Neural cell (in vitro differentiated cells): ENCODE results near the gene GAPDH. TPM values are rescaled to one million over a fixed set of nuclear protein-coding genes. Genes with fewer than 3 reads are reported as not detected.

Source experiments
- H2AFZ ChIP-seq: fragments of 200-600, 300-800 bp; sonication (generic), shearing (Covaris generic); 2 replicates; pipeline ENCODE4 v1.6.0; 2014; ENCODE audit warnings: low read depth, mild to moderate bottlenecking, antibody characterized with exemption, low read length, moderate library complexity
- H3F3A ChIP-seq: fragments of 200-600 bp; shearing (Covaris generic); 2 replicates; pipeline ENCODE4 v1.6.1; 2016; ENCODE audit warnings: mild to moderate bottlenecking, moderate library complexity, mixed read lengths, antibody characterized with exemption, low read length; ENCODE audit not compliant: insufficient read depth, poor library complexity, severe bottlenecking
- H3K27ac ChIP-seq: fragments of 200-600, 300-800 bp; sonication (generic), shearing (Covaris generic); 2 replicates; pipeline ENCODE4 v1.5.1; 2014; ENCODE audit warnings: mild to moderate bottlenecking, low read length, moderate library complexity
- H3K27me3 ChIP-seq: fragments of 300-800, 200-600 bp; sonication (generic), shearing (Covaris generic); 2 replicates; pipeline ENCODE4 v1.6.0; 2014; ENCODE audit warnings: mild to moderate bottlenecking, low read depth, low read length, moderate library complexity; ENCODE audit not compliant: insufficient read depth
- H3K36me3 ChIP-seq: fragments of 300-800, 200-600 bp; sonication (generic), shearing (Covaris generic); 2 replicates; pipeline ENCODE4 v1.5.1; 2014; ENCODE audit warnings: mild to moderate bottlenecking, antibody characterized with exemption, low read length, moderate library complexity; ENCODE audit not compliant: insufficient read depth
- H3K4me2 ChIP-seq: fragments of 300-800, 200-600 bp; sonication (generic), shearing (Covaris generic); 2 replicates; pipeline ENCODE4 v1.6.0; 2014; ENCODE audit warnings: mild to moderate bottlenecking, low read length
- H3K4me3 ChIP-seq: fragments of 300-800, 200-600 bp; sonication (generic), shearing (Covaris generic); 2 replicates; pipeline ENCODE4 v1.5.1; 2014; ENCODE audit warnings: mild to moderate bottlenecking, low read length, moderate library complexity
- H3K79me2 ChIP-seq: fragments of 200-600 bp; shearing (Covaris generic); replicated peaks from 2 replicates; pipeline ENCODE4 v1.6.0; 2014; ENCODE audit warnings: mild to moderate bottlenecking, low read length, moderate library complexity; ENCODE audit not compliant: insufficient read depth
- H3K9ac ChIP-seq: fragments of 300-800, 200-600 bp; sonication (generic), shearing (Covaris generic); 2 replicates; pipeline ENCODE4 v1.6.1; 2016; ENCODE audit warnings: mild to moderate bottlenecking, low read length, mixed read lengths
- H3K9me2 ChIP-seq: fragments of 200-600 bp; shearing (Covaris generic); 2 replicates; pipeline ENCODE4 v1.6.1; 2016; ENCODE audit warnings: mild to moderate bottlenecking, low read length, mixed read lengths; ENCODE audit not compliant: insufficient read depth
- H3K9me3 ChIP-seq: fragments of 200-600, 300-800 bp; sonication (generic), shearing (Covaris generic); 2 replicates; pipeline ENCODE4 v1.6.1; 2016; ENCODE audit warnings: mild to moderate bottlenecking, mixed run types, low read length, moderate library complexity, mixed read lengths
- H4K20me1 ChIP-seq: fragments of 200-600 bp; shearing (Covaris generic); 2 replicates; pipeline ENCODE4 v1.6.1; 2016; ENCODE audit warnings: mild to moderate bottlenecking, mixed run types; ENCODE audit not compliant: insufficient read depth
- EP300 ChIP-seq: fragments of 450-650 bp; conservative IDR thresholded peaks from 2 replicates; pipeline ENCODE4 v1.6.1; 2014; ENCODE audit warnings: antibody characterized with exemption, mild to moderate bottlenecking, moderate library complexity; ENCODE audit not compliant: poor library complexity, severe bottlenecking
- EZH2 ChIP-seq: fragments of 200-600, 300-800 bp; shearing (Covaris generic), sonication (generic); IDR thresholded peaks from 2 replicates; pipeline ENCODE4 v1.6.1; 2014; ENCODE audit warnings: antibody characterized with exemption, low read length, borderline replicate concordance, mild to moderate bottlenecking; ENCODE audit not compliant: insufficient read depth, poor library complexity, severe bottlenecking
- MXI1 ChIP-seq: fragments of 450-650 bp; conservative IDR thresholded peaks from 2 replicates; pipeline ENCODE4 v1.6.1; 2014; ENCODE audit warnings: antibody characterized with exemption, mild to moderate bottlenecking; ENCODE audit not compliant: poor library complexity, severe bottlenecking
- POLR2AphosphoS5 ChIP-seq: IDR thresholded peaks from 2 replicates; pipeline ENCODE4 v1.6.1; 2012
- RAD21 ChIP-seq: fragments of 450-650 bp; conservative IDR thresholded peaks from 2 replicates; pipeline ENCODE4 v1.6.1; 2014; ENCODE audit warnings: antibody characterized with exemption, mild to moderate bottlenecking, moderate library complexity
- SMC3 ChIP-seq: fragments of 450-650 bp; conservative IDR thresholded peaks from 2 replicates; pipeline ENCODE4 v1.6.1; 2014; ENCODE audit warnings: antibody characterized with exemption, mild to moderate bottlenecking, moderate library complexity; ENCODE audit not compliant: poor library complexity
- TAF1 ChIP-seq: IDR thresholded peaks from 2 replicates; pipeline ENCODE4 v1.6.1; 2012; ENCODE audit warnings: low read depth
- polyA plus RNA-seq: library from polyadenylated mRNA; depleted of rRNA; stranded (reverse); fragments of >200 nt; gene quantifications from 2 replicates; pipeline ENCODE4 v1.2.3, GENCODE V29; 2014
- TF ChIP-seq, protein P1 (sequence below): fragments of 450-650 bp; IDR thresholded peaks from 2 replicates; pipeline ENCODE4 v1.5.1; 2014; ENCODE audit warnings: antibody characterized with exemption, mild to moderate bottlenecking, moderate library complexity; ENCODE audit not compliant: poor library complexity, severe bottlenecking
- TF ChIP-seq, protein P2 (sequence below): IDR thresholded peaks from 2 replicates; pipeline ENCODE4 v1.6.1; 2012; ENCODE audit warnings: borderline replicate concordance

The GAPDH gene
- polyA plus RNA-seq, 1 donor from 2014 or later: 1,673 TPM

DNA sequence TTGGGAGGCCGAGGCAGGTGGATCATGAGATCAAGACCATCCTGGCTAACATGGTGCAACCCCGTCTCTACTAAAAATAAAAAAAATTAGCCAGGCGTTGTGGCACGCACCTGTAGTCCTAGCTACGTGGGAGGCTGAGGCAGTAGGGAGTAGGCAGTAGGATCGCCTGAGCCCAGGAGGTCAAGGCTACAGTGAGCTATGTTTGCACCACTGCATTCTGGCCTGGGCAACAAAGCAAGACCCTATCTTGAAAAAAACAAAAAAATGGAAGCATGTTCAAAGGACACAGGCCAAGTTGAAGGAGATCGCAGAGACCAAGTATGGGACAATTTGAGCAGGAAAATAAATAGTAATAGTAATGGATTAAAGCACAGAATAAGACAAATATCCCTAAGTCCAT lies 26.2 kb upstream of the GAPDH start:
- Histone ChIP-seq H3K79me2 (no peaks in the 10 kb centered on the region), H3K9ac (no peak overlapping the region)

DNA sequence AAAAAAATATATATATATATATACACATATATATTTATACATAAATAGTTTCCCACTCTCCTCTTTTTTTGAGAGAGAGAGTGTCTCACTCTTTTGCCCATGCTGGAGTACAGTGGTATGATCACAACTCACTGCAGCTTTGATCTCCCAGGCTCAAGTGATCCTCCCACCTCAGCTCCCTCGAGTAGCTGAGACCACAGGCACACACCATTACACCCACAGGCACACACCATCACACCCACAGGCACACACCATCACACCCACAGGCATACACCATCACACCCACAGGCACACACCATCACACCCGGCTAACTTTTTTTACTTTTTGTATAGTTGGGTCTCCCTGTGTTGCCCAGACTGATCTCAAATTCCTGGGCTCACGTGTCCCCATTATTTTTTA lies 14.1 kb upstream of the GAPDH start:
- H3K36me3 ChIP-seq: peaks cover 5% of the 10 kb centered on the region

More for the DNA sequence above, 26.2 kb upstream of the GAPDH start:
- Histone ChIP-seq H3K9me3 (no peaks in the 10 kb centered on the region), H3K4me2 (no peak overlapping the region), H3K27me3 (no peaks in the 10 kb centered on the region), H2AFZ (no peak overlapping the region), H3K4me3 (no peak overlapping the region), H3F3A (no peaks in the 10 kb centered on the region), H3K36me3 (no peaks in the 10 kb centered on the region), H3K27ac (no peak overlapping the region), H4K20me1 (no peaks in the 10 kb centered on the region), H3K9me2 (no peaks in the 10 kb centered on the region)
- TF ChIP-seq TAF1: no peak
- no peak for TF ChIP-seq POLR2AphosphoS5
- TF ChIP-seq EZH2: no peak
- TF ChIP-seq MXI1: no peak
- no peak for TF ChIP-seq EP300
- TF ChIP-seq, protein P1, sequence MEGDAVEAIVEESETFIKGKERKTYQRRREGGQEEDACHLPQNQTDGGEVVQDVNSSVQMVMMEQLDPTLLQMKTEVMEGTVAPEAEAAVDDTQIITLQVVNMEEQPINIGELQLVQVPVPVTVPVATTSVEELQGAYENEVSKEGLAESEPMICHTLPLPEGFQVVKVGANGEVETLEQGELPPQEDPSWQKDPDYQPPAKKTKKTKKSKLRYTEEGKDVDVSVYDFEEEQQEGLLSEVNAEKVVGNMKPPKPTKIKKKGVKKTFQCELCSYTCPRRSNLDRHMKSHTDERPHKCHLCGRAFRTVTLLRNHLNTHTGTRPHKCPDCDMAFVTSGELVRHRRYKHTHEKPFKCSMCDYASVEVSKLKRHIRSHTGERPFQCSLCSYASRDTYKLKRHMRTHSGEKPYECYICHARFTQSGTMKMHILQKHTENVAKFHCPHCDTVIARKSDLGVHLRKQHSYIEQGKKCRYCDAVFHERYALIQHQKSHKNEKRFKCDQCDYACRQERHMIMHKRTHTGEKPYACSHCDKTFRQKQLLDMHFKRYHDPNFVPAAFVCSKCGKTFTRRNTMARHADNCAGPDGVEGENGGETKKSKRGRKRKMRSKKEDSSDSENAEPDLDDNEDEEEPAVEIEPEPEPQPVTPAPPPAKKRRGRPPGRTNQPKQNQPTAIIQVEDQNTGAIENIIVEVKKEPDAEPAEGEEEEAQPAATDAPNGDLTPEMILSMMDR: no peak
- TF ChIP-seq RAD21: no peak
- no peak for TF ChIP-seq SMC3
- TF ChIP-seq, protein P2, sequence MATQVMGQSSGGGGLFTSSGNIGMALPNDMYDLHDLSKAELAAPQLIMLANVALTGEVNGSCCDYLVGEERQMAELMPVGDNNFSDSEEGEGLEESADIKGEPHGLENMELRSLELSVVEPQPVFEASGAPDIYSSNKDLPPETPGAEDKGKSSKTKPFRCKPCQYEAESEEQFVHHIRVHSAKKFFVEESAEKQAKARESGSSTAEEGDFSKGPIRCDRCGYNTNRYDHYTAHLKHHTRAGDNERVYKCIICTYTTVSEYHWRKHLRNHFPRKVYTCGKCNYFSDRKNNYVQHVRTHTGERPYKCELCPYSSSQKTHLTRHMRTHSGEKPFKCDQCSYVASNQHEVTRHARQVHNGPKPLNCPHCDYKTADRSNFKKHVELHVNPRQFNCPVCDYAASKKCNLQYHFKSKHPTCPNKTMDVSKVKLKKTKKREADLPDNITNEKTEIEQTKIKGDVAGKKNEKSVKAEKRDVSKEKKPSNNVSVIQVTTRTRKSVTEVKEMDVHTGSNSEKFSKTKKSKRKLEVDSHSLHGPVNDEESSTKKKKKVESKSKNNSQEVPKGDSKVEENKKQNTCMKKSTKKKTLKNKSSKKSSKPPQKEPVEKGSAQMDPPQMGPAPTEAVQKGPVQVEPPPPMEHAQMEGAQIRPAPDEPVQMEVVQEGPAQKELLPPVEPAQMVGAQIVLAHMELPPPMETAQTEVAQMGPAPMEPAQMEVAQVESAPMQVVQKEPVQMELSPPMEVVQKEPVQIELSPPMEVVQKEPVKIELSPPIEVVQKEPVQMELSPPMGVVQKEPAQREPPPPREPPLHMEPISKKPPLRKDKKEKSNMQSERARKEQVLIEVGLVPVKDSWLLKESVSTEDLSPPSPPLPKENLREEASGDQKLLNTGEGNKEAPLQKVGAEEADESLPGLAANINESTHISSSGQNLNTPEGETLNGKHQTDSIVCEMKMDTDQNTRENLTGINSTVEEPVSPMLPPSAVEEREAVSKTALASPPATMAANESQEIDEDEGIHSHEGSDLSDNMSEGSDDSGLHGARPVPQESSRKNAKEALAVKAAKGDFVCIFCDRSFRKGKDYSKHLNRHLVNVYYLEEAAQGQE: no peak

More for the DNA sequence above, 14.1 kb upstream of the GAPDH start:
- Histone ChIP-seq H3K27ac (no peak overlapping the region), H4K20me1 (no peaks in the 10 kb centered on the region), H3K9ac (no peak overlapping the region), H3K27me3 (no peaks in the 10 kb centered on the region), H3K9me3 (no peaks in the 10 kb centered on the region), H3K4me2 (no peak overlapping the region), H3F3A (no peaks in the 10 kb centered on the region), H2AFZ (no peak overlapping the region), H3K79me2 (no peaks in the 10 kb centered on the region), H3K4me3 (no peak overlapping the region), H3K9me2 (no peaks in the 10 kb centered on the region)
- TF ChIP-seq EP300 (no peak), TAF1 (no peak), MXI1 (no peak), RAD21 (no peak), SMC3 (no peak), EZH2 (no peak), POLR2AphosphoS5 (no peak)
- TF ChIP-seq, protein P1: no peak
- TF ChIP-seq, protein P2: no peak
